HCT116 (cell line): ENCODE data around the gene ROBO1. TPM values are rescaled to one million over a fixed set of nuclear protein-coding genes. Genes with fewer than 3 reads are reported as not detected.

ENCODE experiments used
- CBX3 ChIP-seq: IDR thresholded peaks from 2 replicates; pipeline ENCODE4 v1.6.1; 2012; ENCODE audit warnings: low read depth
- CTCF ChIP-seq, 3 experiments: fragments of 200-600 bp in 1 of 3; sonication (generic) in 1 of 3; IDR thresholded peaks in 2 of 3; conservative IDR thresholded peaks in 1 of 3; 2 replicates each; pipeline ENCODE4 v1.5.1; 2012 to 2017; ENCODE audit warnings: low read depth in 2 of 3, low read length in 2 of 3, antibody characterized with exemption in 1 of 3, borderline replicate concordance in 1 of 3, control low read depth in 1 of 3, mild to moderate bottlenecking in 1 of 3, mixed read lengths in 1 of 3, mixed run types in 1 of 3, moderate library complexity in 1 of 3; ENCODE audit not compliant: insufficient read depth in 1 of 3
- EGR1 ChIP-seq: IDR thresholded peaks from 2 replicates; pipeline ENCODE4 v1.6.1; 2012; ENCODE audit warnings: low read depth
- POLR2A ChIP-seq: IDR thresholded peaks from 2 replicates; pipeline ENCODE4 v1.7.0; 2011; ENCODE audit warnings: borderline replicate concordance; ENCODE audit not compliant: insufficient read depth, insufficient read length; ENCODE audit errors: extremely low read depth
- POLR2AphosphoS5 ChIP-seq: IDR thresholded peaks from 2 replicates; pipeline ENCODE4 v1.6.1; 2011; ENCODE audit warnings: mild to moderate bottlenecking, low read depth, low read length, moderate library complexity
- RAD21 ChIP-seq: IDR thresholded peaks from 2 replicates; pipeline ENCODE4 v1.6.1; 2012; ENCODE audit warnings: low read depth, mild to moderate bottlenecking
- SIN3A ChIP-seq: IDR thresholded peaks from 2 replicates; pipeline ENCODE4 v1.6.1; 2012; ENCODE audit warnings: low read depth
- SRF ChIP-seq: IDR thresholded peaks from 2 replicates; pipeline ENCODE4 v1.6.1; 2012; ENCODE audit warnings: low read depth
- YY1 ChIP-seq: IDR thresholded peaks from 2 replicates; pipeline ENCODE4 v1.6.1; 2011; ENCODE audit warnings: low read length, low read depth, moderate library complexity, mild to moderate bottlenecking; ENCODE audit not compliant: insufficient replicate concordance; ENCODE audit errors: extremely low read depth
- ZFX ChIP-seq: fragments of 450-650 bp; IDR thresholded peaks from 2 replicates; pipeline ENCODE4 v1.6.1; 2017
- ZNF274 ChIP-seq: fragments of 200-500 bp; sonication (Bioruptor generic); IDR thresholded peaks from 2 replicates; pipeline ENCODE4 v1.6.1; 2014; ENCODE audit warnings: mild to moderate bottlenecking, low read depth, low read length, inconsistent platforms
- total RNA-seq: library from RNA; stranded (reverse); gene quantifications from one replicate; pipeline ENCODE4 v1.2.1, GENCODE V29; 2021; ENCODE audit not compliant: unreplicated experiment
- TF ChIP-seq, protein P1 (sequence below): IDR thresholded peaks from 2 replicates; pipeline ENCODE4 v1.6.1; 2011; ENCODE audit warnings: mild to moderate bottlenecking, low read length, moderate library complexity; ENCODE audit not compliant: insufficient replicate concordance; ENCODE audit errors: extremely low read depth
- TF ChIP-seq, protein P2 (sequence below): IDR thresholded peaks from 2 replicates; pipeline ENCODE4 v1.6.1; 2012

Gene ROBO1
- total RNA-seq, 1 experiment from 2014 or later, result 0.27 TPM

DNA sequence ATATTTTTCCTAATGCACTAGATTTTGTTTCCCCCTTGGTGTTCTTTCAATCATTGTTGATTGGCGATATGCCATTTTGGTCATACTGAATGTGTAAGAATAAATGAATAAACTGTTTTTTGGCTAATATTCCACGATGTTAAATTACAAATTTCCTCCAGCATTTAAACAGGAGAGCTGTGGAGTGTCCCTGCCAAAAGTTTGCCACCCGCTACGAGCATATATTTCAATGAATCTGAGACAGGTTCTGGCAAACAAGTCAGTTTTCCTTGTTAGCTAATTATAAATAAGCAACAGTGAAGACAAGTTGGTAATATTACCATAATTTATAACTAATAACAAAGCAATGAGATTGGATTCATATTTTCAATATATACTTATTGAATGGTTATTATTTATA, 777.6 kb downstream of the ROBO1 start (continued):
- TF ChIP-seq CTCF (IDR thresholded peaks at IDR 0.05 in 2 of 3, conservative IDR thresholded peaks at IDR 0.05 in 1 of 3; ENCODE audit: borderline replicate concordance in 1 of 3, insufficient read depth in 1 of 3, low read depth in 2 of 3, low read length in 2 of 3), result no peak
- TF ChIP-seq SRF, result no peak
- TF ChIP-seq ZFX, result no peak
- no peak for TF ChIP-seq RAD21
- TF ChIP-seq YY1, result no peak
- TF ChIP-seq SIN3A, result no peak
- TF ChIP-seq EGR1, result no peak
- TF ChIP-seq CBX3, result no peak
- TF ChIP-seq, protein P1, sequence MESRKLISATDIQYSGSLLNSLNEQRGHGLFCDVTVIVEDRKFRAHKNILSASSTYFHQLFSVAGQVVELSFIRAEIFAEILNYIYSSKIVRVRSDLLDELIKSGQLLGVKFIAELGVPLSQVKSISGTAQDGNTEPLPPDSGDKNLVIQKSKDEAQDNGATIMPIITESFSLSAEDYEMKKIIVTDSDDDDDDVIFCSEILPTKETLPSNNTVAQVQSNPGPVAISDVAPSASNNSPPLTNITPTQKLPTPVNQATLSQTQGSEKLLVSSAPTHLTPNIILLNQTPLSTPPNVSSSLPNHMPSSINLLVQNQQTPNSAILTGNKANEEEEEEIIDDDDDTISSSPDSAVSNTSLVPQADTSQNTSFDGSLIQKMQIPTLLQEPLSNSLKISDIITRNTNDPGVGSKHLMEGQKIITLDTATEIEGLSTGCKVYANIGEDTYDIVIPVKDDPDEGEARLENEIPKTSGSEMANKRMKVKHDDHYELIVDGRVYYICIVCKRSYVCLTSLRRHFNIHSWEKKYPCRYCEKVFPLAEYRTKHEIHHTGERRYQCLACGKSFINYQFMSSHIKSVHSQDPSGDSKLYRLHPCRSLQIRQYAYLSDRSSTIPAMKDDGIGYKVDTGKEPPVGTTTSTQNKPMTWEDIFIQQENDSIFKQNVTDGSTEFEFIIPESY, result no peak
- TF ChIP-seq ZNF274, result no peak
- TF ChIP-seq, protein P2, sequence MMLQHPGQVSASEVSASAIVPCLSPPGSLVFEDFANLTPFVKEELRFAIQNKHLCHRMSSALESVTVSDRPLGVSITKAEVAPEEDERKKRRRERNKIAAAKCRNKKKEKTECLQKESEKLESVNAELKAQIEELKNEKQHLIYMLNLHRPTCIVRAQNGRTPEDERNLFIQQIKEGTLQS, result no peak
- TF ChIP-seq POLR2AphosphoS5, result no peak
- no peak for TF ChIP-seq POLR2A
